ENCODE measurements around the gene HIVEP3.

DNA sequence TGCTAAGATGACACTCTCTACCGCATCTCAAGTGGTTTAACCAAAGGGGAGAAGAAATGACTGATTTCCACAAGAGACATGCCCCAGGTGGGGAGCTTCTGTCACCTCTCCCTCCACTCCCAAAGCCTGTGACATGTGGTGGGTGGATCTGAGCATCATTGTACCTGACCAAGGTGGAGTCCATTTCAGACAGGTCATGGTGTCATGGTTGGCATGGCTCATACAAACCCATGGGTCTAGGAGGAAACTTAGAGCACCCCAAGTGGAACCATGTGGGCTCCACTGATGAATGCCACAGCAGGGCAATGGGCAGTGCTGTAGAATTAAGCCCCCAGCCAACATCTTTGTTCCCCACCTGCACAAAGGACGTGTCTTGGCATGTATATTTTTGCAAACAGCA lies 302.7 kb downstream of the HIVEP3 start:
- TF ChIP-seq, protein P1, sequence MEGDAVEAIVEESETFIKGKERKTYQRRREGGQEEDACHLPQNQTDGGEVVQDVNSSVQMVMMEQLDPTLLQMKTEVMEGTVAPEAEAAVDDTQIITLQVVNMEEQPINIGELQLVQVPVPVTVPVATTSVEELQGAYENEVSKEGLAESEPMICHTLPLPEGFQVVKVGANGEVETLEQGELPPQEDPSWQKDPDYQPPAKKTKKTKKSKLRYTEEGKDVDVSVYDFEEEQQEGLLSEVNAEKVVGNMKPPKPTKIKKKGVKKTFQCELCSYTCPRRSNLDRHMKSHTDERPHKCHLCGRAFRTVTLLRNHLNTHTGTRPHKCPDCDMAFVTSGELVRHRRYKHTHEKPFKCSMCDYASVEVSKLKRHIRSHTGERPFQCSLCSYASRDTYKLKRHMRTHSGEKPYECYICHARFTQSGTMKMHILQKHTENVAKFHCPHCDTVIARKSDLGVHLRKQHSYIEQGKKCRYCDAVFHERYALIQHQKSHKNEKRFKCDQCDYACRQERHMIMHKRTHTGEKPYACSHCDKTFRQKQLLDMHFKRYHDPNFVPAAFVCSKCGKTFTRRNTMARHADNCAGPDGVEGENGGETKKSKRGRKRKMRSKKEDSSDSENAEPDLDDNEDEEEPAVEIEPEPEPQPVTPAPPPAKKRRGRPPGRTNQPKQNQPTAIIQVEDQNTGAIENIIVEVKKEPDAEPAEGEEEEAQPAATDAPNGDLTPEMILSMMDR (IDR thresholded peaks at IDR 0.05; ENCODE audit: borderline replicate concordance, extremely low read depth, low read length, poor library complexity, severe bottlenecking) = no peak
- TF ChIP-seq EZH2 (IDR thresholded peaks at IDR 0.05; ENCODE audit: borderline replicate concordance, low read depth, low read length, severe bottlenecking) = no peak

All from DND-41 (cell line).